ENCODE results near the gene CASP14.

DNA sequence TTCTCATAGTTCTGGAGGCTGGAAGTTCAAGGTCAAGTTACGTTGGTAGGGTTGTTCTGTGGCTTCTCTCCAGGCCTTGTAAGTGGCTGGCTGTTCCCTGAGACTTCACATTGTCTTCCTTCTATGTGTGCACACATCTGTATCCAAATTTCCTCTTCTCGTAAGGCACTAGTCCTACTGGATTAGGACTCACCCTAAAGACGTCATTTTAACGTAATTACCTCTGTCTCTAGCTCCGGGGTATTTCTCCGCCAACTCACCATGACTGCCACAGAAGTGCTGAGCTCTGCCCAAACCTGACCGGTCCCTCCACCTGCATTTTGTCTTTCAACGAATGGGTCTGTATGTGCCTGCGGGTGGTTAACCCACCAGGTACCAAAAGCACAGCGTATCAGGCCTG lies 49.2 kb downstream of the CASP14 start:
- TF ChIP-seq, protein P1, sequence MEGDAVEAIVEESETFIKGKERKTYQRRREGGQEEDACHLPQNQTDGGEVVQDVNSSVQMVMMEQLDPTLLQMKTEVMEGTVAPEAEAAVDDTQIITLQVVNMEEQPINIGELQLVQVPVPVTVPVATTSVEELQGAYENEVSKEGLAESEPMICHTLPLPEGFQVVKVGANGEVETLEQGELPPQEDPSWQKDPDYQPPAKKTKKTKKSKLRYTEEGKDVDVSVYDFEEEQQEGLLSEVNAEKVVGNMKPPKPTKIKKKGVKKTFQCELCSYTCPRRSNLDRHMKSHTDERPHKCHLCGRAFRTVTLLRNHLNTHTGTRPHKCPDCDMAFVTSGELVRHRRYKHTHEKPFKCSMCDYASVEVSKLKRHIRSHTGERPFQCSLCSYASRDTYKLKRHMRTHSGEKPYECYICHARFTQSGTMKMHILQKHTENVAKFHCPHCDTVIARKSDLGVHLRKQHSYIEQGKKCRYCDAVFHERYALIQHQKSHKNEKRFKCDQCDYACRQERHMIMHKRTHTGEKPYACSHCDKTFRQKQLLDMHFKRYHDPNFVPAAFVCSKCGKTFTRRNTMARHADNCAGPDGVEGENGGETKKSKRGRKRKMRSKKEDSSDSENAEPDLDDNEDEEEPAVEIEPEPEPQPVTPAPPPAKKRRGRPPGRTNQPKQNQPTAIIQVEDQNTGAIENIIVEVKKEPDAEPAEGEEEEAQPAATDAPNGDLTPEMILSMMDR (conservative IDR thresholded peaks at IDR 0.05), result no peak
- no peak for TF ChIP-seq ZFX (IDR thresholded peaks at IDR 0.05)

Data from C4-2B (cell line).